GM12864 (cell line): ENCODE measurements around the gene GOLGA3.
"Not testable (repeated sequence)": the region's sequence is repeated elsewhere in the genome, so short reads cannot be mapped to it uniquely, and the experiment has no call there.

Experiments
- DNase-seq: peaks from one replicate; pipeline ENCODE4 v3.0.0-alpha.2; 2011; ENCODE audit warnings: low read depth
- H3K4me3 ChIP-seq: 2 replicates; pipeline ENCODE4 v1.5.1; 2011; ENCODE audit warnings: mild to moderate bottlenecking, low read depth, low read length, control low read depth
- CTCF ChIP-seq: IDR thresholded peaks from 2 replicates; pipeline ENCODE4 v1.5.1; 2011; ENCODE audit warnings: low read depth, mild to moderate bottlenecking, moderate library complexity, low read length, control low read depth, inconsistent platforms; ENCODE audit errors: missing control alignments

The GOLGA3 gene

GRCh38 chr12:132797820-132798570 lies 30.7 kb downstream of the GOLGA3 start:
- no peak for DNase-seq
- no peak for TF ChIP-seq CTCF
- no peak overlapping the region for H3K4me3 ChIP-seq

GRCh38 chr12:132795847-132796246 lies 32.8 kb downstream of the GOLGA3 start:
- TF ChIP-seq CTCF = no peak

GRCh38 chr12:132791940-132792339 lies 36.7 kb downstream of the GOLGA3 start:
- DNase-seq, H3K4me3 ChIP-seq: not testable (repeated sequence)

More at GRCh38 chr12:132795847-132796246, 32.8 kb downstream of the GOLGA3 start:
- H3K4me3 ChIP-seq = no peak overlapping the region
- no peak for DNase-seq

GRCh38 chr12:132789099-132789471 lies 39.6 kb downstream of the GOLGA3 start:
- no peak overlapping the region for H3K4me3 ChIP-seq
- no peak for TF ChIP-seq CTCF
- no peak for DNase-seq

- TF ChIP-seq CTCF = no peak
- no peak overlapping the region for H3K4me3 ChIP-seq
- DNase-seq = no peak
These were observed 40.1 kb downstream of the GOLGA3 start for GRCh38 chr12:132788375-132789098.

- no peak for TF ChIP-seq CTCF
- no peak for DNase-seq
- no peak overlapping the region for H3K4me3 ChIP-seq
These were observed 40.8 kb downstream of the GOLGA3 start for GRCh38 chr12:132787877-132788276.

- no peak overlapping the region for H3K4me3 ChIP-seq
- no peak for DNase-seq
- no peak for TF ChIP-seq CTCF
These were observed 42.5 kb downstream of the GOLGA3 start for GRCh38 chr12:132786192-132786591.
